HL-60 (cell line): ENCODE data around the gene TMEM74B.

Source experiments
- CTCF ChIP-seq: IDR thresholded peaks from one replicate; pipeline ENCODE4 v1.5.1; 2011; ENCODE audit warnings: low read length, control low read depth, inconsistent platforms; ENCODE audit not compliant: insufficient read depth
- GABPA ChIP-seq: IDR thresholded peaks from 2 replicates; pipeline ENCODE4 v1.6.1; 2012; ENCODE audit warnings: low read depth
- POLR2AphosphoS5 ChIP-seq: IDR thresholded peaks from 2 replicates; pipeline ENCODE4 v1.6.1; 2012; ENCODE audit warnings: low read depth
- REST ChIP-seq: IDR thresholded peaks from 2 replicates; pipeline ENCODE4 v1.6.1; 2012; ENCODE audit warnings: low read depth; ENCODE audit not compliant: insufficient replicate concordance

- TF ChIP-seq CTCF (no peak), POLR2AphosphoS5 (no peak), REST (no peak), GABPA (no peak)
Measured at GRCh38 chr20:1199212-1199873, 14.6 kb upstream of the TMEM74B start.
